ENCODE measurements around the gene ZIC4. TPM values are rescaled to one million over a fixed set of nuclear protein-coding genes. Genes with fewer than 3 reads are reported as not detected.

ZIC4 gene
- total and polyA plus RNA-seq, 9 of the 15 experiments (the other 6 are each of a cell fraction or from before 2014, with no cell fraction given), result not detected

DNA sequence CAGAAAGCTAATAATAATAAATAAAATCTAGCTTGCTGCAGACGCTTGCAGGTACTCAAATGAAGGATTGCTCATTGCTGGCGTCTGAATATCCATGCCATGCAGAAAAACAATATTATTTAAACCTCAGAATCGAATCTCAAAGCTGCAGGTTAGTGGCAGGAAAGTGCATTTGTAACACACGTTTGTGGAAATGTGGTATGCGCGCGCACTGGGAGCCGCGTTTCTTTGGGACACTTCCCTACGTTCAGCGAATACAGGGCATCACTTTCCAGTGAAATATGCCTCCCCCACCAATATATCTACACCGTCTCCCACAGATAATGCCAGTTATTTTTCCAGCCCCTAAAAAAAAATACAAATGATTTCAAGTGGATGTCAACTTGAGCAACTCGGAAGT is 37.1 kb downstream of the ZIC4 start (continued):
- TF ChIP-seq, protein P1, sequence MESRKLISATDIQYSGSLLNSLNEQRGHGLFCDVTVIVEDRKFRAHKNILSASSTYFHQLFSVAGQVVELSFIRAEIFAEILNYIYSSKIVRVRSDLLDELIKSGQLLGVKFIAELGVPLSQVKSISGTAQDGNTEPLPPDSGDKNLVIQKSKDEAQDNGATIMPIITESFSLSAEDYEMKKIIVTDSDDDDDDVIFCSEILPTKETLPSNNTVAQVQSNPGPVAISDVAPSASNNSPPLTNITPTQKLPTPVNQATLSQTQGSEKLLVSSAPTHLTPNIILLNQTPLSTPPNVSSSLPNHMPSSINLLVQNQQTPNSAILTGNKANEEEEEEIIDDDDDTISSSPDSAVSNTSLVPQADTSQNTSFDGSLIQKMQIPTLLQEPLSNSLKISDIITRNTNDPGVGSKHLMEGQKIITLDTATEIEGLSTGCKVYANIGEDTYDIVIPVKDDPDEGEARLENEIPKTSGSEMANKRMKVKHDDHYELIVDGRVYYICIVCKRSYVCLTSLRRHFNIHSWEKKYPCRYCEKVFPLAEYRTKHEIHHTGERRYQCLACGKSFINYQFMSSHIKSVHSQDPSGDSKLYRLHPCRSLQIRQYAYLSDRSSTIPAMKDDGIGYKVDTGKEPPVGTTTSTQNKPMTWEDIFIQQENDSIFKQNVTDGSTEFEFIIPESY (CRISPR knock-in tag; IDR thresholded peaks at IDR 0.05), result no peak
- TF ChIP-seq SRSF9 (IDR thresholded peaks at IDR 0.05; ENCODE audit: borderline replicate concordance, low read depth, low read length) (no peak), SAFB (IDR thresholded peaks at IDR 0.05; ENCODE audit: borderline replicate concordance, low read depth, low read length) (no peak), HLTF (IDR thresholded peaks at IDR 0.05) (no peak), OTX1 (CRISPR knock-in tag; IDR thresholded peaks at IDR 0.05) (no peak), CREB1 (IDR thresholded peaks at IDR 0.05) (no peak), CREB1 (CRISPR knock-in tag; IDR thresholded peaks at IDR 0.05) (no peak), ZNF644 (tag; IDR thresholded peaks at IDR 0.05; ENCODE audit: low read depth) (no peak), ZNF778 (CRISPR knock-in tag; IDR thresholded peaks at IDR 0.05) (no peak)
- TF ChIP-seq, protein P2, sequence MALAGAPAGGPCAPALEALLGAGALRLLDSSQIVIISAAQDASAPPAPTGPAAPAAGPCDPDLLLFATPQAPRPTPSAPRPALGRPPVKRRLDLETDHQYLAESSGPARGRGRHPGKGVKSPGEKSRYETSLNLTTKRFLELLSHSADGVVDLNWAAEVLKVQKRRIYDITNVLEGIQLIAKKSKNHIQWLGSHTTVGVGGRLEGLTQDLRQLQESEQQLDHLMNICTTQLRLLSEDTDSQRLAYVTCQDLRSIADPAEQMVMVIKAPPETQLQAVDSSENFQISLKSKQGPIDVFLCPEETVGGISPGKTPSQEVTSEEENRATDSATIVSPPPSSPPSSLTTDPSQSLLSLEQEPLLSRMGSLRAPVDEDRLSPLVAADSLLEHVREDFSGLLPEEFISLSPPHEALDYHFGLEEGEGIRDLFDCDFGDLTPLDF (CRISPR knock-in tag; IDR thresholded peaks at IDR 0.05), result no peak
- TF ChIP-seq, protein P3, sequence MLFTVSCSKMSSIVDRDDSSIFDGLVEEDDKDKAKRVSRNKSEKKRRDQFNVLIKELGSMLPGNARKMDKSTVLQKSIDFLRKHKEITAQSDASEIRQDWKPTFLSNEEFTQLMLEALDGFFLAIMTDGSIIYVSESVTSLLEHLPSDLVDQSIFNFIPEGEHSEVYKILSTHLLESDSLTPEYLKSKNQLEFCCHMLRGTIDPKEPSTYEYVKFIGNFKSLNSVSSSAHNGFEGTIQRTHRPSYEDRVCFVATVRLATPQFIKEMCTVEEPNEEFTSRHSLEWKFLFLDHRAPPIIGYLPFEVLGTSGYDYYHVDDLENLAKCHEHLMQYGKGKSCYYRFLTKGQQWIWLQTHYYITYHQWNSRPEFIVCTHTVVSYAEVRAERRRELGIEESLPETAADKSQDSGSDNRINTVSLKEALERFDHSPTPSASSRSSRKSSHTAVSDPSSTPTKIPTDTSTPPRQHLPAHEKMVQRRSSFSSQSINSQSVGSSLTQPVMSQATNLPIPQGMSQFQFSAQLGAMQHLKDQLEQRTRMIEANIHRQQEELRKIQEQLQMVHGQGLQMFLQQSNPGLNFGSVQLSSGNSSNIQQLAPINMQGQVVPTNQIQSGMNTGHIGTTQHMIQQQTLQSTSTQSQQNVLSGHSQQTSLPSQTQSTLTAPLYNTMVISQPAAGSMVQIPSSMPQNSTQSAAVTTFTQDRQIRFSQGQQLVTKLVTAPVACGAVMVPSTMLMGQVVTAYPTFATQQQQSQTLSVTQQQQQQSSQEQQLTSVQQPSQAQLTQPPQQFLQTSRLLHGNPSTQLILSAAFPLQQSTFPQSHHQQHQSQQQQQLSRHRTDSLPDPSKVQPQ (CRISPR knock-in tag; IDR thresholded peaks at IDR 0.05; ENCODE audit: borderline replicate concordance), result no peak

All from K562 (cell line).